Measurements from ENCODE around the gene OR8G1.

DNA sequence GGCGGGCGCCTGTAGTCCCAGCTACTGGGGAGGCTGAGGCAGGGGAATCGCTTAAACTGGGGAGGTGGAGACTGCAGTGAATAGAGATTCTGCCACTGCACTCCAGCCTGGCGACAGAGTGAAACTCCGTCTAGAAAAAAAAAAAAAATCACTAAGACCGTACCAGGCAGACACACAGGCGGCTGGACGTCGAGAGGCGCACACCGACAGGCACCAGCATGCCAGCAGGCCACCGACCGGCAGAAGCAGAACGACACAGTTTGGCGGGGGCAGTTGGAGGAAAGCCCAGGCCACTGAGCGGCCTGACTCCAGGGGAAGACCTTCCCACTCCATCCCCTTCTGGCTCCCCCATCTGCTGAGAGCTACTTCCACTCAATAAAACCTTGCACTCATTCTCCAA, 40.2 kb upstream of the OR8G1 start:
- TF ChIP-seq, protein P1, sequence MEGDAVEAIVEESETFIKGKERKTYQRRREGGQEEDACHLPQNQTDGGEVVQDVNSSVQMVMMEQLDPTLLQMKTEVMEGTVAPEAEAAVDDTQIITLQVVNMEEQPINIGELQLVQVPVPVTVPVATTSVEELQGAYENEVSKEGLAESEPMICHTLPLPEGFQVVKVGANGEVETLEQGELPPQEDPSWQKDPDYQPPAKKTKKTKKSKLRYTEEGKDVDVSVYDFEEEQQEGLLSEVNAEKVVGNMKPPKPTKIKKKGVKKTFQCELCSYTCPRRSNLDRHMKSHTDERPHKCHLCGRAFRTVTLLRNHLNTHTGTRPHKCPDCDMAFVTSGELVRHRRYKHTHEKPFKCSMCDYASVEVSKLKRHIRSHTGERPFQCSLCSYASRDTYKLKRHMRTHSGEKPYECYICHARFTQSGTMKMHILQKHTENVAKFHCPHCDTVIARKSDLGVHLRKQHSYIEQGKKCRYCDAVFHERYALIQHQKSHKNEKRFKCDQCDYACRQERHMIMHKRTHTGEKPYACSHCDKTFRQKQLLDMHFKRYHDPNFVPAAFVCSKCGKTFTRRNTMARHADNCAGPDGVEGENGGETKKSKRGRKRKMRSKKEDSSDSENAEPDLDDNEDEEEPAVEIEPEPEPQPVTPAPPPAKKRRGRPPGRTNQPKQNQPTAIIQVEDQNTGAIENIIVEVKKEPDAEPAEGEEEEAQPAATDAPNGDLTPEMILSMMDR (IDR thresholded peaks at IDR 0.05; ENCODE audit: low read depth, low read length, poor library complexity, severe bottlenecking) = no peak
- no peak for TF ChIP-seq EZH2phosphoT487 (IDR thresholded peaks at IDR 0.05; ENCODE audit: borderline replicate concordance, low read length)

Measured in DOHH2 (cell line).